Measurements from ENCODE around the gene NECAP2. TPM values are rescaled to one million over a fixed set of nuclear protein-coding genes. Genes with fewer than 3 reads are reported as not detected.

NECAP2 gene
- total and polyA plus RNA-seq, 10 of the 15 experiments (the other 5 are each of a cell fraction or from before 2014, with no cell fraction given), result 16.3 to 98.0 (median 57.4) TPM

DNA sequence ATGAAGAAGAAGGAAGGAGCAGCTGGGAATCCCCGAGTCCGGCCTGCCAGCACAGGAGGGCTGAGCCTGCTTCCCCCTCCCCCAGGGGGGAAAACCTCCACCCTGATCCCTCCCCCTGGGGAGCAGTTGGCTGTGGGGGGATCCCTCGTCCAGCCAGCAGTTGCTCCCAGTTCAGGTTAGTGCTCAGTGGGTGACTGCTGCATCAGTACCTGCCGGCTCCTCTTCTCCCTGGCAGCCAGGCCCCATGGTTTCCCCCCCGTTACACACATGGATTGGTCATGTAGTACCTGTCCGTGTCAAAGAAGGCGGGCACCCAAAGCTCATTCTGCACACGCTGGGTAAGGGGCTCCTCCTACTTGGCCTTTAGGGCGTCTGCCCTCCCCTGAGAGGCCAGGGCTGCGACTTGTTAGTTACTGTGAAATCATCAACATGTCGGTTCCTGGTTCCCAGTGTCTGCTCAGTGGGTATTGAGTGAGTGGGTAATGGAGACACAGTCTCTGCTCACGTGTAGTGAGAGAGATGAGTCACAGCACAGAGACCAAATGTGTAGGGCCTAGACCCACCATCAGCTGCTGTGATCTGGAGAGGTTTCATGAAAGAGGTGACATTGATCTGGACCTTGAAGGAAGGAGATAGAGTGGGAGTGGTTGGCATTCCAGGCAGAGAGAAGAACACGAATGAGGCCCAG is 11.5 kb downstream of the NECAP2 start (continued):
- TF ChIP-seq CTCF (IDR thresholded peaks at IDR 0.05 in 2 of 3, conservative IDR thresholded peaks at IDR 0.05 in 1 of 3; ENCODE audit: control insufficient read depth in 2 of 3, extremely low read depth in 1 of 3, insufficient read depth in 1 of 3, low read depth in 3 of 3, low read length in 3 of 3), result no peak
- TF ChIP-seq ZNF24 (IDR thresholded peaks at IDR 0.05), result no peak
- no peak for TF ChIP-seq STAT1 (conservative IDR thresholded peaks at IDR 0.05)
- TF ChIP-seq CREM (IDR thresholded peaks at IDR 0.05; ENCODE audit: low read depth), result no peak
- no peak for TF ChIP-seq TARDBP (IDR thresholded peaks at IDR 0.05; ENCODE audit: borderline replicate concordance)
- TF ChIP-seq EP300 (IDR thresholded peaks at IDR 0.05; ENCODE audit: borderline replicate concordance in 1 of 2, control insufficient read depth in 1 of 2, low read depth in 2 of 2, low read length in 2 of 2), result no peak
- TF ChIP-seq CHD2 (IDR thresholded peaks at IDR 0.05; ENCODE audit: borderline replicate concordance, low read depth, low read length), result 0 out of 2 replicates have a peak, but pooled peaks have one; percentile 41
- no peak for TF ChIP-seq ESRRA (IDR thresholded peaks at IDR 0.05; ENCODE audit: low read length)
- TF ChIP-seq ZBED1 (IDR thresholded peaks at IDR 0.05; ENCODE audit: borderline replicate concordance), result no peak
- no peak for TF ChIP-seq WRNIP1 (IDR thresholded peaks at IDR 0.05; ENCODE audit: borderline replicate concordance, low read depth, low read length)
- TF ChIP-seq SPI1 (IDR thresholded peaks at IDR 0.05; ENCODE audit: borderline replicate concordance, insufficient read depth, low read depth, low read length), result no peak
- TF ChIP-seq GATAD2B (conservative IDR thresholded peaks at IDR 0.05; ENCODE audit: low read depth), result no peak
- no peak for TF ChIP-seq MTA2 (IDR thresholded peaks at IDR 0.05; ENCODE audit: low read depth)
- TF ChIP-seq SREBF2 (IDR thresholded peaks at IDR 0.05; ENCODE audit: low read length), result no peak
- TF ChIP-seq RELB (IDR thresholded peaks at IDR 0.05; ENCODE audit: low read depth), result peak; percentile 47; the same call in 1 of the 2 replicates
- TF ChIP-seq, protein P1, sequence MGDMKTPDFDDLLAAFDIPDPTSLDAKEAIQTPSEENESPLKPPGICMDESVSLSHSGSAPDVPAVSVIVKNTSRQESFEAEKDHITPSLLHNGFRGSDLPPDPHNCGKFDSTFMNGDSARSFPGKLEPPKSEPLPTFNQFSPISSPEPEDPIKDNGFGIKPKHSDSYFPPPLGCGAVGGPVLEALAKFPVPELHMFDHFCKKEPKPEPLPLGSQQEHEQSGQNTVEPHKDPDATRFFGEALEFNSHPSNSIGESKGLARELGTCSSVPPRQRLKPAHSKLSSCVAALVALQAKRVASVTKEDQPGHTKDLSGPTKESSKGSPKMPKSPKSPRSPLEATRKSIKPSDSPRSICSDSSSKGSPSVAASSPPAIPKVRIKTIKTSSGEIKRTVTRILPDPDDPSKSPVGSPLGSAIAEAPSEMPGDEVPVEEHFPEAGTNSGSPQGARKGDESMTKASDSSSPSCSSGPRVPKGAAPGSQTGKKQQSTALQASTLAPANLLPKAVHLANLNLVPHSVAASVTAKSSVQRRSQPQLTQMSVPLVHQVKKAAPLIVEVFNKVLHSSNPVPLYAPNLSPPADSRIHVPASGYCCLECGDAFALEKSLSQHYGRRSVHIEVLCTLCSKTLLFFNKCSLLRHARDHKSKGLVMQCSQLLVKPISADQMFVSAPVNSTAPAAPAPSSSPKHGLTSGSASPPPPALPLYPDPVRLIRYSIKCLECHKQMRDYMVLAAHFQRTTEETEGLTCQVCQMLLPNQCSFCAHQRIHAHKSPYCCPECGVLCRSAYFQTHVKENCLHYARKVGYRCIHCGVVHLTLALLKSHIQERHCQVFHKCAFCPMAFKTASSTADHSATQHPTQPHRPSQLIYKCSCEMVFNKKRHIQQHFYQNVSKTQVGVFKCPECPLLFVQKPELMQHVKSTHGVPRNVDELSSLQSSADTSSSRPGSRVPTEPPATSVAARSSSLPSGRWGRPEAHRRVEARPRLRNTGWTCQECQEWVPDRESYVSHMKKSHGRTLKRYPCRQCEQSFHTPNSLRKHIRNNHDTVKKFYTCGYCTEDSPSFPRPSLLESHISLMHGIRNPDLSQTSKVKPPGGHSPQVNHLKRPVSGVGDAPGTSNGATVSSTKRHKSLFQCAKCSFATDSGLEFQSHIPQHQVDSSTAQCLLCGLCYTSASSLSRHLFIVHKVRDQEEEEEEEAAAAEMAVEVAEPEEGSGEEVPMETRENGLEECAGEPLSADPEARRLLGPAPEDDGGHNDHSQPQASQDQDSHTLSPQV (IDR thresholded peaks at IDR 0.05), result no peak
- no peak for TF ChIP-seq MXI1 (IDR thresholded peaks at IDR 0.05; ENCODE audit: low read depth, low read length)
- TF ChIP-seq TCF3 (IDR thresholded peaks at IDR 0.05; ENCODE audit: borderline replicate concordance, insufficient read depth, low read depth, low read length), result no peak
- TF ChIP-seq FOXM1 (IDR thresholded peaks at IDR 0.05; ENCODE audit: low read depth, low read length), result no peak; the same call in 1 of the 2 replicates
- no peak for TF ChIP-seq SREBF1 (IDR thresholded peaks at IDR 0.05; ENCODE audit: low read length)
- no peak for TF ChIP-seq STAT3 (IDR thresholded peaks at IDR 0.05; ENCODE audit: low read depth, low read length)
- no peak for TF ChIP-seq ZNF274 (IDR thresholded peaks at IDR 0.05; ENCODE audit: insufficient read depth, insufficient read length)
- TF ChIP-seq DPF2 (IDR thresholded peaks at IDR 0.05), result 0 out of 2 replicates have a peak, but pooled peaks have one; percentile 15
- no peak for TF ChIP-seq JUND (IDR thresholded peaks at IDR 0.05; ENCODE audit: low read depth, low read length)
- TF ChIP-seq CREB1 (IDR thresholded peaks at IDR 0.05; ENCODE audit: low read depth), result no peak

Measured in GM12878 (cell line).